Stimulated activated CD8-positive, alpha-beta memory T cell treated with anti-CD3 and anti-CD28 coated beads, Interleukin-2, amount 100 ng/mL, for 1 hour (primary cell): ENCODE measurements around the gene SHB.

Experiments used
- DNase-seq, 2 donors: peaks; one replicate each; pipeline ENCODE4 v3.0.0-alpha.2; 2020; ENCODE audit warnings: low read depth in 2 of 2

SHB gene

GRCh38 chr9:37989701-37990100 lies 79.3 kb downstream of the SHB start:
- DNase-seq = no peak

DNA sequence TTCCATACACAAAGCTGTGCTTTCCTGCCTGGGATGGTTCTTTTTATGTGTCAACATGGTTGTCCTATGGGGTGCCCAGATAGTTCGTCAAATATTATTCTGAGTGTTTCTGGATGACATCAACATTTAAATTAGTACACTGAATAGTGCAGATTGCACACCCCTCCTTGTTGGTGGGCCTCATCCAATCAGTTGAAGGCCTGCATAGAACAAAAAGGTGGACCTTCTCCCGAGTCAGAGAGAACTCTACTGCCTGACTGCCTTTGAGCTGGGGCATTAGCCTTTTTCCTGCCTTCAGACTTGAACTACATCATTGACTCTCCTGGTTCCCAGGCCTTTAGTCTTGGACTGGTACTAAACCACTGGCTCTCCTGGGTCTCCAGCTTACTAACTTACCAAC lies 80.4 kb downstream of the SHB start:
- no peak for DNase-seq

DNA sequence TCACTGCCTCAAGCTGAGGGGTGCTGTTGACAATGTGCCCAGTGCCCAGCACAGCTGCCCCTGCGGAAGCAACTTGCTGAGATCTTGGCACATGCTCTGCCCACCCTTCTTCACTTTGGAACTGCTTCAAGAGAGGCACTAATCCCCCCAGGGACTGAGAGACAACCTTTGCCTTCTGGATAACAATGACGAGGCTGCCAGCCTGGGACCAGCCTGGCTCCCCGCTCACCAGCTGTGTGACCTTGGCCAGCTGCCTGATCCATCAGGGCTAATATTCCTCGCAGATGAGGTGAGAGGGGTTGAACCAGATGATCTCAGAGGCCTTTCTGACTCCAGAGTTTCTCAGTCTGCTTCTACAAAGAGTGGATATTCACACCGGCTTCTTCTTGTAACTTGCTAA lies 81.0 kb downstream of the SHB start:
- no peak for DNase-seq

DNA sequence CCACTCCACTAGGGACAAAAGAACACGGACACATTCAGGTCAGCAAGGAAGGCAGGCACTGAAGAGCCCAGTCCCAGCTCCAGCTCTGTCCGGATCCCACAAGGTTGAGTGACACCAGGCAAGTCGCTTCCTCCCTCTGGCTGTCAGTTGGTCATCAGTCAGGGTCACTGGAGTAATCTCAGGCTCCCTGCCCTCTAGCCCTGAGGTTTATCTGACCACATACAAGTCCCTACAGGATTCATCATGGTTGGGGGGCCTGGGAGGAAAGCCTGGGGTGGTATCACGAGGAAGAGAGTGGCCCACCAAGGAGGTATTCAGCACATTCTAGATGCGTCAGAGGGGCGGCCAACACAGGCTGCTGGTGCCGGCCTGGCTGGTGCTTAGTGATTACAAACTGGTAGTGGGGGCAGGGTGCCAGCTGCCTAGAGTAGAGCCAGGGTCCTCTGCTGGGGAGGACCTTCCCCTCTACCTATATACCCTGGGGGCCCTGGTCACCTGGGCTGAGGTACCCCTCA lies 81.5 kb downstream of the SHB start:
- no peak for DNase-seq

DNA sequence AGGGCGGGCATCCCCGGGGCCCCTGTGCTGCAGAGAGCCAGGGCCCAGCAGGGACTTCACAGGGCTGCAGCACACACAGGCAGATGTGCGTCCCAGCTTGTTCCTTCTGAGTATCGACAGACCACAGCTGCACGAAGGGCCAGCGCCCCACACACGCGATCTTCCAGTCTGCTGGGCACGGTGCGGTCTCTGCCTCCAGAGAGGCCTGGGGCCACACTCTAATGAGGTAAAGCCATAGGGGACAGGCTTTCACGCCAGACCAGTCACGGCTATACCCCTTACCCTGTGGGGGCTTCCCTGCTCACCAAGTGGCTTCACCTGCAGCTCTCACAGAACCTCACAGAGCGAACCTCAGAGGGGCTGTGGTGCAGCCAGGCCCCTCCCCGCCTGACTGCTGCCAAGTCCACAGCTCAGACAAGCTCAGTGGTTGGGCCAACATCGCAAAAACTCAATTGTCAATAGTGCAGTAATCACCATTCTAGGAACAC lies 82.2 kb downstream of the SHB start:
- DNase-seq = no peak

DNA sequence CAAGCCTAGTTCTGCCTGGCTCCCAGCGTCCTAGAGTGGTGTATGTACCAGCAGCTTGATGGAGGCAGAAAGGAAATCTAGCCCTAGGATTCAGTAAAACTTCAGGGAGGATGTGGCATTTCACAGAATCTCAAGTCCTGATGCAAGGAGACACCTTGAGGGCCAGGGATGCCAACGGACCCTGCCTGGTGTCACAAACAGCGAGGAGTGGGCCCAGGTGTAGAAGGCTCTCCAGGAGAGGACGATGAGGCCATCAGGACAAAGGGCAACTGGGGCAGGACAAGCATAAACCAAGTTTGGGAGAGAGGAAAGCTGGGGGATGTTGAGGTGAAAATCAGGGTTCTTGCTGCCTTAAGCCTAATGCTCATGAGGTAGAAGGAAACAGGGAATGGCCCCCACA lies 83.0 kb downstream of the SHB start:
- DNase-seq = no peak

DNA sequence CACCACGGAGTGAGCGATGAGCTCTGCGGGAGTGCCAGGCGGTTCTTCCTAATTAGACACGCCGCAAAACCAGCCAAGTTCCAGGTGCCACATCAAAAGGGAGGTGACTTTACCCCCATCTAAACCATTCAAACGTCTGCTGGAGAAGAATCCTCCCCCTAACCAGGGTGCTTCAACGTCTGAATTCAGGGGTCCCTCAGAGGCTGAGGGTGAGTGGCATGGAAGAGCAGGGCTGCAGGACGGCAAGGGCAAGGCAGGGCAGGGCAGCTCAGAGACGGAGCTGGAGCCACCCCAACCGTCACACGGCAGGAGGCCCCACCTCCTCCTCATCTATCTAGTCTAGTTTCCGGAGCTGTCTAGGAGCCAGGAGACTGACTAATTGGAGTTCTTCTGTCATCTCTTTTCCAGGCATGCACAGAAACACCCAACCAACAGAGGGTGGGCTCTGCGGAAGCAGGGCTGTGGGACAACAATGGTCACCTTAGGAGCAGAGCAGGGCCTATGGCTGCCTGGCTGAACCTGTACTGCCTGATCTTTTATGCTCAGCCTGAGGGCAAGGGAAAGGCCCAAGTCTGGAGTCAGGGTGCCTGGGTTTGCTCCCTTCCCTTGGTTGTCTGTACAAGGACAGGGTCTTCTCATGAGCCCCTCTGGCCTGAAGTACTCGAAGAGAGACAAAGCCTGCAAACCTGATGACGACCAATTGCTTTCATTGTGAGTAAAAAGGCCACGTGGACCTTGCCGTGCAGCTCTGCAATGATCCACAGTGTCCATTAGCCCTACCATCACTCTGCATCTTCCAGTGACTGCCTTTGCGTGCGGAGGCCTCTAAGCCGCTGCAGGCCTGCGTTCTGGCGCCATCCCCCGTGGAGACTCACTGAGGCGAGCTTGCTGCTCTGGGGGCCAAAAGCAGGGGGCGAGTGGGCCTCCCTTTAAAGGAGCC lies 84.1 kb downstream of the SHB start:
- DNase-seq = no peak

DNA sequence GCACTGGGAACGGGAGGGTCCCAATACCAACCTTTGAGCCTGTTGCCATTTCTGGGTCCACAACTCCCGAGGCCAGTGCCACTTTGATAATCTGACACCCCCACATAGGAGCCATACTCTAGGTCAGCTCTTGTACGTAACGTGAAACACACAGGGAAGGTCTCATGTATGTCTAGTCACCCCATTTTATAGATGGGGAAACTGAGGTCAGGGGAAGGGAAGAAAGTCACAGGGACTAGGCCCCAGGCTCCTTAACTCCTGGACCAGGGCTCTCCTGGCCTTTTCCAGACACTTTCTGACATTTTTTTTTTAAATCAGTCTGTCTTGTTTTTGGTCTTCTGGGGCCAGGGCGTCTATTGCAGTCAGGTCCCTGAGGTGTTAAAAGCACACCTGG lies 84.8 kb downstream of the SHB start:
- no peak for DNase-seq

- no peak for DNase-seq
Measured at GRCh38 chr9:37983381-37984067, 85.5 kb downstream of the SHB start.

DNA sequence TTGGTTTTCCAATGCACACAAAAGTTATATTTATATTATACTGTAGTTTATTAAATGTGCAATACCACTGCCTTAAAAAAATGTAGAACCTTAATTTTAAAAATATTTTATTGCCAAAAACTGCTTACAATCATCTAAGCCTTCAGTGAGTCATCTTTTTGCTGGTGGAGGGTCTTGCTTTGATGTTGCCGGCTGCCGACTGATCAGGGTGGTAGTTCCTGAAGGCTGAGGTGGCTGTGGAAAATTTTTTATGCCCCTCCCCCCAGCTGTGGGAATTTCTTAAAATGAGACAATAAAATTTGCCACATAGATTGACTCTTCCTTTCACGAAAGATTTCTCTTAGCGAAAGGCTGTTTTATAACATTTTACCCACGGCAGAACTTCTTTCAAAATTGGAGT lies 89.2 kb downstream of the SHB start:
- DNase-seq = no peak

GRCh38 chr9:37978983-37979382 lies 90.0 kb downstream of the SHB start:
- no peak for DNase-seq

- DNase-seq = no peak
Measured at GRCh38 chr9:37978481-37978864, 90.6 kb downstream of the SHB start.

GRCh38 chr9:37977851-37978480 lies 91.1 kb downstream of the SHB start:
- no peak for DNase-seq

DNA sequence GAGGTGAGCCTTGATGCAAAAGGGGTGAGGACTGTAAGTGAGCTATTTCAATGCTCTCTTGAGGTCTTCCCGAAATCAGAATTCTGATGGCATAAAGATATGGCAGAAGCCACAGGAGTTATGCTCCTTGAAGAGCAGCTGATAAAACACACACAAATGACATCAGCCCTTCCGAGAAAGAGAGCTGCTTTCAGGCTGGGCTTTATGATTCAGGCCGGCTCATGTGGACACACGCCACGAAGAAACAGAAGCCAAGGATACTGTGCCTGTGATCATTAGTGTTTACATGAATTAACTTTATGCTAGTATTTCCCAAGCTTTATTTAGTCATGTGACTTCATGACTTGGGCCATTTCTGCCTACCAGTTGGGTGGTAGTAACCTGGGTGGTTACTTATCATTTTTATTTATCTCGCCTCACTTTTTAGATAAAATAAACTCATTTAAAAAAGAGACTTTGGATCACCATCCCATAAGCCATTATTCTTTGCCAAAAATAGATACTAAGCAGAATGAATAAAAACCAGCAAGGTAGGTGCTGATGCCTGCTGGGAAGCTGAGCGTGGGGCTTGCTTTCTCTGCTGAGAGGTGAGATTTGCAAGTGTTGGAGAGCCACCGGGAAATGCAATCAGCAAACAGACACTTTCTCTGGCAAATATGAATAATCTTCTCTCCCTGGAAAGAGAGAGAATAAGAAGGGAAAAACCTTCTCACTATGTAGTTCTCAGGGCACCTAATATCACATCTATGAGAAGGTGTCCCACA lies 92.1 kb downstream of the SHB start:
- DNase-seq = no peak

DNA sequence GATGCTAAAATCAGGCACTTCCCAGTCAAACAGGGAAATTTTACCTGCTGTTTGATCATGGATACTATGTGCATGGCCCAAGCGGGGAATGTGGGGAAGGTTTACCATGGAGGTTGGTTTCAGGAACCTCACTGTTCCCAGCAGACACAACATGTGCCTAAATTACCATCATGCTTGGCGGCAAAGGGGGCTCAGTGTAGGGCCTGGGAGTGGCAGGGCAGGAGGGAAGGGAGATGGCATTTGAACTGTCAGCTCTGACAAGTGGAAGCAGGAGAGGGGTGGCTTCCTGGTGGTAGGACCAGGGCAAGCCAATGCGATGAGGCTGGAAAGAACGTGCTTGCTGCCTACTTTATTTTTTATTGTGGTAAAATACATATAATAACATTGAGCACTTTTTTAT lies 93.4 kb downstream of the SHB start:
- DNase-seq = no peak

DNA sequence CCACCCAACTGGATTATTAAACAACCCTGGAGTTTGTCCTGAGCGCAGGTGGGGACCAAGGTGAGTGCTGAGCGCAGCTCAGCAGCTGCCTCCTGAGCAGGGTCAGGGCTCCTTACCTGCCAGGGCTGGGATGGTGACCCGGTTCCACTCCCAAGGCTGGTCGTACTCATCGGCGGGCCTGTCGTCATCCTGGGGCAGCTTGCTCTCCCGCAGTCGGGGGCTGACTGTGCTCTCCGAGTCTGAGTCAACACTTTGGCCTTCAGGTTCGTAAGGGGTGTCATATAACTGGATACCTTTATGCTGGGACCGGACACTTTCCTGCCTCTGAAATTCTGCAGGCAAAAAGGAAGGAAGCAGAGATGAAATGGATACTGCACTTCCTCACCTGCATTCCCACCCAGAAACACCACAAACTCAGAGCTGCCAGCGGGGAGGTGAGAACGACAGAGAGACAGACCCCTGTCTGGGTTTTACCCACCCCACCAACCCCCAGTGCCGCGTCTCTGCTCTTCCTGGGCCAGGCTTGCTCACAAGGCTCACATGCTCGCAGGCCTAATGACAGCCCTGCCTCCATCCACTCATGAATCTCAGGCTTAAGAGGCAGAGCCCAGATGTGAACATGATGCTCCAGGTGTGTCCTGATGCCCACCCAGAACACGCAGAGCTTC lies 94.4 kb downstream of the SHB start:
- no peak for DNase-seq

GRCh38 chr9:37972351-37972848 lies 96.6 kb downstream of the SHB start:
- DNase-seq = no peak

DNA sequence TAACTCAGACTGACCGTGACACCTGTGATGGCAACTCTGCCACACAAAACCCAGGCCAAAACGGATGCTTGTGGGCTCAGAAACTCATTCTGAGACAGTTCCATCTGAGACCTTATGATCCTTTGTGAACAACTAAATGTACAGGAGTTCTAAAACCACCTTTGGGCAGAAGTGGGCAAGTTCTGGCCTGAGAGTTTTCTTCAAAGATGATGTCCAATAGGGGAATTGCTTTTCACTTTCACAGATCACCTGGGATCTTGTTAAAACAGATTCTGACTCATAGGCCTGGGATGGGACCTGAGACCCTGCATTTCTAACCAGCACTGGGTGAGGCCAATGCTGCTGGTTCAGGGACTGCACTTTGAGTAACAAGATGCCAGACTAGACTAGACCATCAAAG lies 97.3 kb downstream of the SHB start:
- no peak for DNase-seq

- no peak for DNase-seq
Measured at GRCh38 chr9:37971108-37971459, 97.9 kb downstream of the SHB start.

GRCh38 chr9:37970301-37971107 lies 98.5 kb downstream of the SHB start:
- no peak for DNase-seq
